ENCODE data around the gene SLC35B3.

The SLC35B3 gene

GRCh38 chr6:8387942-8388437 lies 47.4 kb downstream of the SLC35B3 start:
- Histone ChIP-seq H3K27me3 (ENCODE audit: control insufficient read depth in 2 of 2, insufficient read depth in 2 of 2, low read length in 2 of 2) (no peaks in the 10 kb centered on the region), H3K9ac (ENCODE audit: low read depth in 1 of 2, low read length in 2 of 2) (no peak overlapping the region), H3K4me3 (ENCODE audit: low read length in 2 of 2) (no peak overlapping the region), H3K36me3 (ENCODE audit: control insufficient read depth in 2 of 2, insufficient read depth in 2 of 2, low read length in 2 of 2) (no peaks in the 10 kb centered on the region), H3K4me1 (ENCODE audit: control insufficient read depth in 2 of 2, insufficient read depth in 2 of 2, low read length in 2 of 2) (peaks cover 4 to 7% of the 10 kb centered on the region in 2 donors), H3K9me3 (ENCODE audit: control insufficient read depth in 2 of 2, low read length in 2 of 2) (no peaks in the 10 kb centered on the region), H3K27ac (ENCODE audit: low read depth in 2 of 2, low read length in 2 of 2) (no peak overlapping the region)

GRCh38 chr6:8383584-8383983 lies 51.8 kb downstream of the SLC35B3 start:
- no peak overlapping the region for H3K9ac ChIP-seq (ENCODE audit: low read depth in 1 of 2, low read length in 2 of 2)
- no peaks in the 10 kb centered on the region for H3K36me3 ChIP-seq (ENCODE audit: control insufficient read depth in 2 of 2, insufficient read depth in 2 of 2, low read length in 2 of 2)
- H3K4me3 ChIP-seq (ENCODE audit: low read length in 2 of 2), result no peak overlapping the region
- H3K27me3 ChIP-seq (ENCODE audit: control insufficient read depth in 2 of 2, insufficient read depth in 2 of 2, low read length in 2 of 2), result no peaks in the 10 kb centered on the region
- H3K9me3 ChIP-seq (ENCODE audit: control insufficient read depth in 2 of 2, low read length in 2 of 2), result no peaks in the 10 kb centered on the region
- no peaks in the 10 kb centered on the region for H3K4me1 ChIP-seq (ENCODE audit: control insufficient read depth in 2 of 2, insufficient read depth in 2 of 2, low read length in 2 of 2)
- no peak overlapping the region for H3K27ac ChIP-seq (ENCODE audit: low read depth in 2 of 2, low read length in 2 of 2)

GRCh38 chr6:8382434-8382833 lies 52.9 kb downstream of the SLC35B3 start:
- H3K27ac ChIP-seq (ENCODE audit: low read depth in 2 of 2, low read length in 2 of 2), result no peak overlapping the region
- no peaks in the 10 kb centered on the region for H3K4me1 ChIP-seq (ENCODE audit: control insufficient read depth in 2 of 2, insufficient read depth in 2 of 2, low read length in 2 of 2)
- H3K27me3 ChIP-seq (ENCODE audit: control insufficient read depth in 2 of 2, insufficient read depth in 2 of 2, low read length in 2 of 2), result no peaks in the 10 kb centered on the region
- H3K36me3 ChIP-seq (ENCODE audit: control insufficient read depth in 2 of 2, insufficient read depth in 2 of 2, low read length in 2 of 2), result no peaks in the 10 kb centered on the region
- no peak overlapping the region for H3K4me3 ChIP-seq (ENCODE audit: low read length in 2 of 2)
- no peak overlapping the region for H3K9ac ChIP-seq (ENCODE audit: low read depth in 1 of 2, low read length in 2 of 2)
- H3K9me3 ChIP-seq (ENCODE audit: control insufficient read depth in 2 of 2, low read length in 2 of 2), result no peaks in the 10 kb centered on the region

GRCh38 chr6:8375916-8376315 lies 59.4 kb downstream of the SLC35B3 start:
- peaks cover 0 to 3% of the 10 kb centered on the region in 2 donors for H3K4me1 ChIP-seq (ENCODE audit: control insufficient read depth in 2 of 2, insufficient read depth in 2 of 2, low read length in 2 of 2)
- H3K36me3 ChIP-seq (ENCODE audit: control insufficient read depth in 2 of 2, insufficient read depth in 2 of 2, low read length in 2 of 2), result no peaks in the 10 kb centered on the region
- H3K4me3 ChIP-seq (ENCODE audit: low read length in 2 of 2), result no peak overlapping the region
- peaks cover 0 to 4% of the 10 kb centered on the region in 2 donors for H3K9me3 ChIP-seq (ENCODE audit: control insufficient read depth in 2 of 2, low read length in 2 of 2)
- H3K27ac ChIP-seq (ENCODE audit: low read depth in 2 of 2, low read length in 2 of 2), result no peak overlapping the region
- no peaks in the 10 kb centered on the region for H3K27me3 ChIP-seq (ENCODE audit: control insufficient read depth in 2 of 2, insufficient read depth in 2 of 2, low read length in 2 of 2)
- no peak overlapping the region for H3K9ac ChIP-seq (ENCODE audit: low read depth in 1 of 2, low read length in 2 of 2)
